Thoracic aorta (tissue), 2 donors: Measurements from ENCODE around the gene C3orf20. TPM values are rescaled to one million over a fixed set of nuclear protein-coding genes. Genes with fewer than 3 reads are reported as not detected.

Experiments
- ATAC-seq: fragments of 150-250 bp; one replicate; pipeline ENCODE4 v1.8.0; 2017; ENCODE audit warnings: low read depth; ENCODE audit not compliant: insufficient number of reproducible peaks, low FRiP score
- DNase-seq: peaks from one replicate; pipeline ENCODE4 v3.0.0-alpha.2; 2020; ENCODE audit warnings: low spot score
- H3K27ac ChIP-seq, 2 donors: fragments of 200-600 bp; sonication (generic); 1 replicate in 1 of 2; 2 replicates in 1 of 2; pipeline ENCODE4 v1.5.1; 2016; ENCODE audit warnings: mild to moderate bottlenecking in 2 of 2, moderate library complexity in 2 of 2
- H3K27me3 ChIP-seq: fragments of 200-600 bp; sonication (generic); replicated peaks from 2 replicates; pipeline ENCODE4 v1.6.0; 2016; ENCODE audit warnings: mild to moderate bottlenecking; ENCODE audit not compliant: insufficient read depth
- H3K36me3 ChIP-seq: fragments of 200-600 bp; sonication (generic); one replicate; pipeline ENCODE4 v1.5.1; 2016
- H3K4me1 ChIP-seq, 2 donors: fragments of 200-600 bp; sonication (generic); 1 replicate in 1 of 2; 2 replicates in 1 of 2; pipeline versions ENCODE4 v1.5.1 to v1.6.0; 2016; ENCODE audit warnings: low read depth in 2 of 2, mild to moderate bottlenecking in 1 of 2; ENCODE audit not compliant: control insufficient read depth in 1 of 2
- H3K4me3 ChIP-seq: fragments of 200-600 bp; sonication (generic); 2 replicates; pipeline ENCODE4 v1.5.1; 2016; ENCODE audit warnings: mild to moderate bottlenecking
- H3K9me3 ChIP-seq: fragments of 200-600 bp; sonication (generic); 2 replicates; pipeline ENCODE4 v1.5.1; 2016
- CTCF ChIP-seq: fragments of 200-600 bp; sonication (generic); IDR thresholded peaks from one replicate; pipeline ENCODE4 v1.5.1; 2019; ENCODE audit warnings: antibody characterized with exemption
- total RNA-seq, 2 donors: library from RNA; depleted of rRNA; stranded (reverse); fragments of >200 nt; gene quantifications; one replicate each; pipeline versions ENCODE4 v1.1.0 to v1.2.3, GENCODE V29; 2016

The C3orf20 gene
- total RNA-seq, 2 donors from 2014 or later = not detected

GRCh38 chr3:14775563-14775962 is 100.6 kb downstream of the C3orf20 start:
- Histone ChIP-seq H3K4me1 (no peaks in the 10 kb centered on the region), H3K27ac (no peak overlapping the region), H3K4me3 (no peak overlapping the region), H3K9me3 (peaks cover 8% of the 10 kb centered on the region), H3K36me3 (no peaks in the 10 kb centered on the region), H3K27me3 (no peaks in the 10 kb centered on the region)
- DNase-seq = no peak
- TF ChIP-seq CTCF = no peak
- ATAC-seq = no peak

GRCh38 chr3:14779069-14779685 is 104.2 kb downstream of the C3orf20 start:
- ATAC-seq (no peak), DNase-seq (no peak)
- Histone ChIP-seq H3K4me3 (no peak overlapping the region), H3K9me3 (peaks cover 8% of the 10 kb centered on the region), H3K36me3 (no peaks in the 10 kb centered on the region), H3K27ac (no peak overlapping the region), H3K4me1 (no peaks in the 10 kb centered on the region), H3K27me3 (no peaks in the 10 kb centered on the region)
- no peak for TF ChIP-seq CTCF

GRCh38 chr3:14780927-14781507 is 106.1 kb downstream of the C3orf20 start:
- Histone ChIP-seq H3K4me1 (no peaks in the 10 kb centered on the region), H3K4me3 (no peak overlapping the region), H3K9me3 (peaks cover 8% of the 10 kb centered on the region), H3K27me3 (no peaks in the 10 kb centered on the region), H3K27ac (no peak overlapping the region), H3K36me3 (no peaks in the 10 kb centered on the region)
- ATAC-seq = no peak
- DNase-seq = no peak
- peak; percentile 21 for TF ChIP-seq CTCF

GRCh38 chr3:14783480-14784086 is 108.6 kb downstream of the C3orf20 start:
- H3K27ac ChIP-seq = no peak overlapping the region
- TF ChIP-seq CTCF = no peak
- DNase-seq = no peak
- no peak for ATAC-seq
- H3K4me1 ChIP-seq = no peaks in the 10 kb centered on the region
- peaks cover 3% of the 10 kb centered on the region for H3K9me3 ChIP-seq
- H3K4me3 ChIP-seq = no peak overlapping the region
- H3K36me3 ChIP-seq = no peaks in the 10 kb centered on the region
- no peaks in the 10 kb centered on the region for H3K27me3 ChIP-seq

- no peaks in the 10 kb centered on the region for H3K9me3 ChIP-seq
- H3K36me3 ChIP-seq = no peaks in the 10 kb centered on the region
- ATAC-seq (no peak), DNase-seq (no peak)
- H3K27me3 ChIP-seq = no peaks in the 10 kb centered on the region
- H3K4me3 ChIP-seq = no peak overlapping the region
- TF ChIP-seq CTCF = no peak
- no peak overlapping the region for H3K27ac ChIP-seq
- H3K4me1 ChIP-seq = no peaks in the 10 kb centered on the region
These were observed 109.2 kb downstream of the C3orf20 start for GRCh38 chr3:14784087-14784681.
